ENCODE results near the gene ZBTB32. TPM values are rescaled to one million over a fixed set of nuclear protein-coding genes. Genes with fewer than 3 reads are reported as not detected.

ZBTB32 gene
- total RNA-seq, 2 experiments from 2014 or later = 226 to 228 TPM

GRCh38 chr19:35702223-35703012, 1.9 kb upstream of the ZBTB32 start:
- no peaks in the 10 kb centered on the region for H3K9me3 Mint-ChIP-seq
- ChIA-PET POLR2A (interaction anchor here (0.6 to 3.4 kb wide), 11 partner anchors 11 to 228 kb away, joined by 3 to 96 read pairs (median 3); partner anchors contain the start of genes COX6B1, IGFLR1, KMT2B and LIN37), CTCF (interaction anchor here (0.9 to 16.2 kb wide), 9 partner anchors 8 to 229 kb away, joined by 3 to 197 read pairs (median 5); partner anchors contain the start of gene LIN37)
- DNase-seq = peak; percentile 97
- peak overlapping the region; percentile 93 for H3K4me3 Mint-ChIP-seq
- H3K27me3 Mint-ChIP-seq = no peaks in the 10 kb centered on the region
- H3K36me3 Mint-ChIP-seq = peaks cover 2% of the 10 kb centered on the region
- H3K27ac Mint-ChIP-seq = peak overlapping the region; percentile 94
- intact Hi-C loops (cut with micrococcal nuclease) = loop anchor here (1.0 kb wide), 1 partner anchor 9 kb away; no protein-coding TSS in a partner anchor
- H3K4me1 Mint-ChIP-seq (ENCODE audit: low read depth) = peaks cover 3% of the 10 kb centered on the region

DNA sequence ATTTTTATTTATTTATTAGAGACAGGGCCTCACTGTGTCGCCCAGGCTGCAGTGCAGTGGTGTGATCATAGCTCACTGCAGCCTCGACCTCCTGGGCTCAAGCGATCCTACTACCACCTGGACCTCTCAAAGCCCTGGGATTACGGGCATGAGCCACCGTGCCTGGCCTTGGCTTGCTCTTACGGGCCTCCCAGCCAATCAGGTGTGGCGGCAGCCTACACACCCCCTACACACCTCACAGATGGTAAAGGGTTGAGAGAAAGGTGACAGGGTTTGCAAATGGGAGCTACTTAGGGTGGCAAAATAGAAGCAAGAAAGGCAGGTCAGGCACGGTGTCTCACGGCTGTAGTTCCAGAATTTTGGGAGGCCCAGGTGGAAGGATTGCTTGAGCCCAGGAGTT, 1.0 kb upstream of the ZBTB32 start:
- Mint-ChIP-seq H3K27me3 (no peaks in the 10 kb centered on the region), H3K4me3 (no peak overlapping the region), H3K27ac (no peak overlapping the region), H3K36me3 (peaks cover 2% of the 10 kb centered on the region), H3K4me1 (ENCODE audit: low read depth) (peaks cover 3% of the 10 kb centered on the region), H3K9me3 (no peaks in the 10 kb centered on the region)
- intact Hi-C loops (cut with micrococcal nuclease) = no loop called here
- ChIA-PET CTCF (interaction anchor here (1.1 to 16.2 kb wide), 5 partner anchors 9 to 45 kb away, joined by 3 to 197 read pairs (median 6); partner anchors contain the start of gene LIN37), POLR2A (interaction anchor here (3.4 kb wide), 1 partner anchor 10 kb away, joined by 96 read pairs; no protein-coding TSS in a partner anchor)
- DNase-seq = no peak

- no peak overlapping the region for H3K4me3 Mint-ChIP-seq
- H3K27me3 Mint-ChIP-seq = no peaks in the 10 kb centered on the region
- intact Hi-C loops (cut with micrococcal nuclease) = no loop called here
- no peaks in the 10 kb centered on the region for H3K9me3 Mint-ChIP-seq
- ChIA-PET POLR2A (no interaction called here), CTCF (interaction anchor here (3.5 kb wide), 1 partner anchor 14 kb away, joined by 16 read pairs; no protein-coding TSS in a partner anchor)
- no peak for DNase-seq
- peak overlapping the region; percentile 28 for H3K27ac Mint-ChIP-seq
- H3K36me3 Mint-ChIP-seq = peaks cover 6% of the 10 kb centered on the region
- H3K4me1 Mint-ChIP-seq (ENCODE audit: low read depth) = peaks cover 42% of the 10 kb centered on the region
Measured at GRCh38 chr19:35708391-35708790, 4.0 kb downstream of the ZBTB32 start.

- peaks cover 32% of the 10 kb centered on the region for H3K36me3 Mint-ChIP-seq
- no peaks in the 10 kb centered on the region for H3K27me3 Mint-ChIP-seq
- H3K4me1 Mint-ChIP-seq (ENCODE audit: low read depth) = peaks cover 49% of the 10 kb centered on the region
- peak overlapping the region; percentile 99 for H3K27ac Mint-ChIP-seq
- peak overlapping the region; percentile 54 for H3K4me3 Mint-ChIP-seq
- intact Hi-C loops (cut with micrococcal nuclease) = loop anchor here (1.0 to 10.0 kb wide), 5 partner anchors 9 to 504 kb away; partner anchors contain the start of genes OVOL3, POLR2I, TBCB and ZNF146
- ChIA-PET CTCF (interaction anchor here (1.1 to 7.0 kb wide), 4 partner anchors 13 to 32 kb away, joined by 3 to 197 read pairs (median 10); partner anchors contain the start of genes IGFLR1 and ZBTB32), POLR2A (interaction anchor here (0.6 to 7.3 kb wide), 9 partner anchors 9 to 190 kb away, joined by 3 to 96 read pairs (median 9); partner anchors contain the start of genes IGFLR1, LIN37, NFKBID and PSENEN)
- DNase-seq = peak; percentile 87
- H3K9me3 Mint-ChIP-seq = no peaks in the 10 kb centered on the region
Measured at GRCh38 chr19:35710784-35711723, 6.7 kb downstream of the ZBTB32 start.

DNA sequence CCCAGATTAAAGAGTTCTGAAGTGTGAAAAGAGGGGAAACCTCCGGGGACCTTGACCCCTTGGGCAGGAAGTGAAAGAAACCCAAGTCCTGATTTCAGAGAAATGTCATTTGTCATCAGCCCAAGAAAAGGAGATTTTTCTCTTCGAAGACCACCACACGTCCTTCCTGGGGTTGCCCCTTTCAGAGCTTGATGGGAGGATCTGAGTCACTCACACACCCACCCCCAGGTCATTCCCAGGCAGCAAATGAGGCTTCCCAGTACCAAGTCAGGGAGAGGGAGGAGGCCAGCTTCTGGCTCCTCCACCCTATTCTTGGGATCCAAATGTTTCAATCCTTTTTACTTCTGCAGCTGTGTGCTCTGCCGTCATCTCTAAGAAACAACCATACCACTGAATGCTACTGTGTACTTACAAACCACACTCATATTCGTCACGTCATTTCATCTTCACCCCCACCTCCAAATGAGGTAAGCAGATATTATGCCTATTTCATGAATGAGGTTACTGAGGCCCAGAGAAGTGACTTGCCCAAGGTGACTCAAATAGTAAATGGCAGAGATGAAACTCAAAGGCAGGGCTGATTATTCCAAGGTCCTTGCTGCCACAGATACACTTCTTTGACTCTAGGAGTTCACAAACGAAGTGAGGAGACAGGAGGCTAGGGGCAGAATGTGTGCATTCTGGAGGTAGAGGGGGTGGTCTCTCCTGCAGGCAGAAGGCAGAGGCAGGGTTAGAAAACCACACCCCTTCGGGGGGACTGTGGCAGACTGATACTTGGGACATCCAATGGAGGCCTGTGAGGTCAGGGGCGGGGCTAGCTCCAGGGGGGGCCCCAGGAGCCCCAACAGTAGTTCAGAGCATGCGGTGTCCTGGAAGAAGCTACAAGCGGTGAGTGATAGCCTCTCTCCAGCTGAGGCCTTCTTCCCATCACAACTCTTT, 8.5 kb downstream of the ZBTB32 start:
- H3K4me1 Mint-ChIP-seq (ENCODE audit: low read depth) = peaks cover 49% of the 10 kb centered on the region
- no peaks in the 10 kb centered on the region for H3K27me3 Mint-ChIP-seq
- H3K36me3 Mint-ChIP-seq = peaks cover 42% of the 10 kb centered on the region
- peak overlapping the region; percentile 91 for H3K4me3 Mint-ChIP-seq
- H3K9me3 Mint-ChIP-seq = no peaks in the 10 kb centered on the region
- peak; percentile 90 for DNase-seq
- peak overlapping the region; percentile 99 for H3K27ac Mint-ChIP-seq
- intact Hi-C loops (cut with micrococcal nuclease) = loop anchor here (1.0 to 10.0 kb wide), 7 partner anchors 44 to 502 kb away; partner anchors contain the start of genes ARHGAP33, HSPB6, NFKBID and OVOL3
- POLR2A ChIA-PET = interaction anchor here (0.6 to 7.3 kb wide), 11 partner anchors 10 to 188 kb away, joined by 3 to 96 read pairs (median 5); partner anchors contain the start of genes COX6B1, HAUS5, IGFLR1 and LIN37
- CTCF ChIA-PET = interaction anchor here (1.8 to 7.0 kb wide), 5 partner anchors 15 to 219 kb away, joined by 5 to 197 read pairs (median 7); partner anchors contain the start of genes COX6B1, IGFLR1 and ZBTB32

DNA sequence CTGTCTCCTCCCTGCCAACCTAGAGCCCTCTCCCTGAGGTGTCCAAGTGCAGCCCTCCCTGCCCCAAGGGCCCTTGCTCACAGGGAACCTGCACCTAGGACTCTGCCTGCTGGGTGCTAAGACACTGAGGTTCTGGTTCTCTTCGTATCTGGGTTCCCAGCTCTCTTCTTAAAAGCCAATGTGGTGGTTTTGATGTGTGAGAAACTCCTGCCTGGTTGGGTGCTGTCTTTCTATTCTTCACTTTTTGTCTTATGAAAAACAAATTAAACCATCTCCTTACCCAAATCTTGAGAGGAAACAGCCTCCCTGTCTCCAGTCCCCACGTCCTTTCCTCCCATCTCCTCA, 9.1 kb downstream of the ZBTB32 start:
- DNase-seq = no peak
- Mint-ChIP-seq H3K4me3 (peak overlapping the region; percentile 91), H3K36me3 (peaks cover 43% of the 10 kb centered on the region), H3K4me1 (ENCODE audit: low read depth) (peaks cover 49% of the 10 kb centered on the region), H3K27me3 (no peaks in the 10 kb centered on the region), H3K9me3 (no peaks in the 10 kb centered on the region), H3K27ac (peak overlapping the region; percentile 99)
- intact Hi-C loops (cut with micrococcal nuclease) = loop anchor here (1.0 to 10.0 kb wide), 7 partner anchors 44 to 501 kb away; partner anchors contain the start of genes ARHGAP33, HSPB6, NFKBID and OVOL3
- CTCF ChIA-PET = interaction anchor here (1.8 to 7.0 kb wide), 3 partner anchors 15 to 219 kb away, joined by 5 to 197 read pairs (median 5); partner anchors contain the start of genes COX6B1 and ZBTB32
- POLR2A ChIA-PET = interaction anchor here (0.6 to 7.3 kb wide), 9 partner anchors 11 to 101 kb away, joined by 3 to 96 read pairs (median 9); partner anchors contain the start of genes HAUS5, IGFLR1, LIN37 and PSENEN

- H3K27ac Mint-ChIP-seq = peak overlapping the region; percentile 99
- peaks cover 47% of the 10 kb centered on the region for H3K36me3 Mint-ChIP-seq
- peak overlapping the region; percentile 91 for H3K4me3 Mint-ChIP-seq
- intact Hi-C loops (cut with micrococcal nuclease) = loop anchor here (1.0 to 10.0 kb wide), 7 partner anchors 43 to 502 kb away; partner anchors contain the start of genes ARHGAP33, HSPB6, NFKBID and OVOL3
- H3K4me1 Mint-ChIP-seq (ENCODE audit: low read depth) = peaks cover 51% of the 10 kb centered on the region
- H3K27me3 Mint-ChIP-seq = peaks cover 1% of the 10 kb centered on the region
- no peaks in the 10 kb centered on the region for H3K9me3 Mint-ChIP-seq
- POLR2A ChIA-PET = interaction anchor here (1.3 to 7.3 kb wide), 5 partner anchors 12 to 101 kb away, joined by 3 to 96 read pairs (median 45); partner anchors contain the start of genes HAUS5, IGFLR1, PSENEN and U2AF1L4
- CTCF ChIA-PET = interaction anchor here (1.9 to 7.0 kb wide), 2 partner anchors 16 to 66 kb away, joined by 5 to 197 read pairs; partner anchors contain the start of genes COX6B1 and ZBTB32
- peak; percentile 16 for DNase-seq
Measured at GRCh38 chr19:35713904-35714495, 9.6 kb downstream of the ZBTB32 start.

DNA sequence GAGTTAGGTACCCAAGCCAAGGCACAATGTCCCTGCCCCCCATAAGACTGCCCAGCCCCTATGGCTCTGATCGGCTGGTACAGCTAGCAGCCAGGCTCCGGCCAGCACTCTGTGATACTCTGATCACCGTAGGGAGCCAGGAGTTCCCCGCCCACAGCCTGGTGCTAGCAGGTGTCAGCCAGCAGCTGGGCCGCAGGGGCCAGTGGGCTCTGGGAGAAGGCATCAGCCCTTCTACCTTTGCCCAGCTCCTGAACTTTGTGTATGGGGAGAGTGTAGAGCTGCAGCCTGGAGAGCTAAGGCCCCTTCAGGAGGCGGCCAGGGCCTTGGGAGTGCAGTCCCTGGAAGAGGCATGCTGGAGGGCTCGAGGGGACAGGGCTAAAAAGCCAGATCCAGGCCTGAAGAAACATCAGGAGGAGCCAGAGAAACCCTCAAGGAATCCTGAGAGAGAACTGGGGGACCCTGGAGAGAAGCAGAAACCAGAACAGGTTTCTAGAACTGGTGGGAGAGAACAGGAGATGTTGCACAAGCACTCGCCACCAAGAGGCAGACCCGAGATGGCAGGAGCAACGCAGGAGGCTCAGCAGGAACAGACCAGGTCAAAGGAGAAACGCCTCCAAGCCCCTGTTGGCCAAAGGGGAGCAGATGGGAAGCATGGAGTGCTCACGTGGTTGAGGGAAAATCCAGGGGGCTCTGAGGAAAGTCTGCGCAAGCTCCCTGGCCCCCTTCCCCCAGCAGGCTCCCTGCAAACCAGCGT, 10.4 kb downstream of the ZBTB32 start:
- H3K27me3 Mint-ChIP-seq = peaks cover 1% of the 10 kb centered on the region
- no peaks in the 10 kb centered on the region for H3K9me3 Mint-ChIP-seq
- peak overlapping the region; percentile 99 for H3K27ac Mint-ChIP-seq
- peaks cover 54% of the 10 kb centered on the region for H3K4me1 Mint-ChIP-seq (ENCODE audit: low read depth)
- peak overlapping the region; percentile 91 for H3K4me3 Mint-ChIP-seq
- intact Hi-C loops (cut with micrococcal nuclease) = loop anchor here (5.0 to 10.0 kb wide), 3 partner anchors 400 to 502 kb away; partner anchors contain the start of genes OVOL3, POLR2I, TBCB and ZNF146
- peaks cover 52% of the 10 kb centered on the region for H3K36me3 Mint-ChIP-seq
- ChIA-PET CTCF (interaction anchor here (1.7 to 7.0 kb wide), 3 partner anchors 17 to 67 kb away, joined by 4 to 197 read pairs (median 5); partner anchors contain the start of genes COX6B1, LIN37 and ZBTB32), POLR2A (interaction anchor here (4.3 to 7.3 kb wide), 3 partner anchors 12 to 29 kb away, joined by 45 to 96 read pairs (median 64); partner anchors contain the start of genes IGFLR1, PSENEN and U2AF1L4)
- peak; percentile 64 for DNase-seq

DNA sequence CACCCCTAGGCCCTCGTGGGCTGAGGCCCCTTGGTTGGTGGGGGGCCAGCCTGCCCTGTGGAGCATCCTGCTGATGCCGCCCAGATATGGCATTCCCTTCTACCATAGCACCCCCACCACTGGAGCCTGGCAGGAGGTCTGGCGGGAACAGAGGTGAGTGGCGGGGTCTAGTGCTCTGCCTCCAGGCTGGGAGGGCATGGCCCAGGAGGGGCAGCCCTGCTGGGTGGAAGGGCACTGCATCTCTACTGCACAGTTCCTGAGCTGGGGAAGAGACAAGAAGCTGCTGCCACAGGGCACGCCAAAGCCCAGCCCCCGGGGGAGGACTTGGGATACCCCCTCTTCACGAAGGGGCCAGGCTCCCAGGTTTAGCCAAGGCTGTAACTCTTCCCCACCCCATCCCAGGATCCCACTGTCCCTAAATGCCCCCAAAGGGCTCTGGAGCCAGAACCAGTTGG, 11.0 kb downstream of the ZBTB32 start:
- peak overlapping the region; percentile 99 for H3K27ac Mint-ChIP-seq

More for the DNA sequence above, 11.0 kb downstream of the ZBTB32 start:
- peak; percentile 22 for DNase-seq
- Mint-ChIP-seq H3K27me3 (peaks cover 1% of the 10 kb centered on the region), H3K9me3 (no peaks in the 10 kb centered on the region), H3K4me1 (ENCODE audit: low read depth) (peaks cover 51% of the 10 kb centered on the region), H3K4me3 (peak overlapping the region; percentile 91), H3K36me3 (peaks cover 54% of the 10 kb centered on the region)
- intact Hi-C loops (cut with micrococcal nuclease) = loop anchor here (10.0 kb wide), 2 partner anchors 399 to 499 kb away; partner anchors contain the start of genes OVOL3, POLR2I, TBCB and ZNF146
- ChIA-PET CTCF (interaction anchor here (1.5 to 7.0 kb wide), 3 partner anchors 17 to 216 kb away, joined by 4 to 197 read pairs (median 4); partner anchors contain the start of genes LIN37 and ZBTB32), POLR2A (interaction anchor here (6.3 to 7.3 kb wide), 2 partner anchors 13 to 18 kb away, joined by 64 to 96 read pairs; no protein-coding TSS in a partner anchor)
